Esophagus squamous epithelium (tissue), 5 donors: ENCODE results near the gene ASPDH. TPM values are rescaled to one million over a fixed set of nuclear protein-coding genes. Genes with fewer than 3 reads are reported as not detected.

ENCODE experiments used
- DNase-seq: peaks from one replicate; lab custom pipeline; 2025; lab: John Stamatoyannopoulos, UW
- H3K27ac ChIP-seq, 4 donors: fragments of 200-600 bp; sonication (generic); one replicate each; pipeline ENCODE4 v1.5.1; 2016 to 2019; ENCODE audit warnings: mild to moderate bottlenecking in 1 of 4
- H3K27me3 ChIP-seq, 4 donors: fragments of 200-600 bp; sonication (generic); 1 replicate in 3 of 4; 2 replicates in 1 of 4; pipeline versions ENCODE4 v1.5.1 to v1.6.0; 2017 to 2021; ENCODE audit warnings: antibody characterized with exemption in 1 of 4
- H3K36me3 ChIP-seq, 3 donors: fragments of 200-600 bp; sonication (generic); one replicate each; pipeline ENCODE4 v1.5.1; 2016 to 2019
- H3K4me1 ChIP-seq, 3 donors: fragments of 200-600 bp; sonication (generic); one replicate each; pipeline ENCODE4 v1.5.1; 2017 to 2019
- H3K4me3 ChIP-seq, 4 donors: fragments of 200-600 bp; sonication (generic); 1 replicate in 3 of 4; 2 replicates in 1 of 4; pipeline ENCODE4 v1.5.1; 2016 to 2019; ENCODE audit warnings: mild to moderate bottlenecking in 2 of 4, moderate library complexity in 1 of 4
- H3K9me3 ChIP-seq, 3 donors: fragments of 200-600 bp; sonication (generic); one replicate each; pipeline ENCODE4 v1.5.1; 2016 to 2019
- CTCF ChIP-seq, 6 experiments: fragments of 450-650 bp in 4 of 6; fragments of 200-600 bp in 2 of 6; sonication (generic) in 2 of 6; IDR thresholded peaks; one replicate each; pipeline ENCODE4 v1.5.1; 2016 to 2019; ENCODE audit warnings: antibody characterized with exemption in 6 of 6, mild to moderate bottlenecking in 4 of 6, moderate library complexity in 4 of 6
- POLR2A ChIP-seq, 4 donors: fragments of 450-650 bp; IDR thresholded peaks; one replicate each; pipeline ENCODE4 v1.6.1; 2017; ENCODE audit warnings: antibody characterized with exemption in 4 of 4, mild to moderate bottlenecking in 4 of 4, moderate library complexity in 3 of 4
- WGBS, 2 donors: methylation state at CpG; one replicate each; pipeline ENCODE4 v1.1.5; 2018; 5-methylcytosine and 5-hydroxymethylcytosine counted together
- intact Hi-C: fragments of 100-400 bp; cut with DNase I; formaldehyde crosslinking; loops from one replicate; pipeline ENCODE4 v1.15.0; 2022
- total RNA-seq, 4 donors: library from RNA; depleted of rRNA; stranded (reverse); fragments of >200 nt; gene quantifications; one replicate each; pipeline ENCODE4 v1.1.0, GENCODE V29; 2016
- donor health status: DM: yes; HTN: yes; CAD: no.

The ASPDH gene
- total RNA-seq, 4 donors from 2014 or later, result not detected

GRCh38 chr19:50558039-50558438 lies 44.3 kb upstream of the ASPDH start:
- intact Hi-C loops, result no loop called here
- TF ChIP-seq CTCF (IDR thresholded peaks at IDR 0.05), result no peak
- TF ChIP-seq POLR2A (IDR thresholded peaks at IDR 0.05), result no peak
- no peaks in the 10 kb centered on the region for H3K9me3 ChIP-seq
- H3K4me3 ChIP-seq, result no peak overlapping the region
- no peak overlapping the region for H3K27ac ChIP-seq
- H3K27me3 ChIP-seq, result peaks cover 0 to 99% (median 0%) of the 10 kb centered on the region in 4 donors
- no peak for DNase-seq
- no peaks in the 10 kb centered on the region for H3K36me3 ChIP-seq
- H3K4me1 ChIP-seq, result peaks cover 8 to 20% (median 12%) of the 10 kb centered on the region in 3 donors
- 85 to 96% methylated on average over 4 of the region's 4 CpGs for WGBS, 2 donors

DNA sequence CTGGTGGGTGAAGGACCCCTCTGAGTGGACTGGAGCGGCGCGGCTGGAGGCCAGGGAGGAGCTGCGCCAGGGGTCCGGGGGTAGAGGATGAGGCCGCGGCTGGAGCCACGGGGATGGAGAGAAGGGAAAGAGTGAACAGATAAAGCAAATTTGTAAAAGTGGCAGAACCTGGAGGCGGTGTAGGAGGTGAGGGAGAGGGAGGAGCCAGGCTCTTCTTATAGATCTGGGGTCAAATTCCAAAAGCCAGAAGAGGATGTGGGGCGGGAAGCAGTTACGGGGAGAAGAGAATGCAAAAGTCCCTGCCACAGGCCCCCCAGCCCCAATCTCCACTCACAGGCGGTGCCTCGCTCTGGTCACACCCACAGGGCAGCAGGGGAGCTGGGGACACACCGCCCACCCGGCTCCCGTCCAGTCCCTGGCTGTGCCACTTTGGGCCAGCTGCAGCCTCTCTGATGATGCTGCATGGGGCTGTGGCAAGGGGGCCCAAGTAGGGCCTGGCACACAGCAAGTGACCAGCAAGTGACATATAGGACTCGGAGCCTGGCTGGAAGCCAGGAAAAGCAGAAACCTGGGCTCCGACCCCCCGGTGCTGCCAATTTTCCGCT lies 43.4 kb upstream of the ASPDH start:
- Histone ChIP-seq H3K27ac (no peak overlapping the region), H3K4me3 (peak overlapping the region in 2 of 4 donors; percentile 44 to 65), H3K36me3 (no peaks in the 10 kb centered on the region), H3K9me3 (no peaks in the 10 kb centered on the region), H3K4me1 (peaks cover 8 to 21% (median 12%) of the 10 kb centered on the region in 3 donors), H3K27me3 (peaks cover 0 to 99% (median 0%) of the 10 kb centered on the region in 4 donors)
- WGBS, 2 donors, result 14 to 23% methylated on average over 12 to 16 of the region's 20 CpGs
- DNase-seq, result no peak
- TF ChIP-seq CTCF (IDR thresholded peaks at IDR 0.05), result no peak
- TF ChIP-seq POLR2A (IDR thresholded peaks at IDR 0.05), result no peak
- intact Hi-C loops, result no loop called here

GRCh38 chr19:50556282-50557008 lies 42.7 kb upstream of the ASPDH start:
- Histone ChIP-seq H3K27me3 (peaks cover 0 to 99% (median 0%) of the 10 kb centered on the region in 4 donors), H3K27ac (peak overlapping the region in 1 of 4 donors; percentile 12), H3K9me3 (no peaks in the 10 kb centered on the region), H3K36me3 (no peaks in the 10 kb centered on the region), H3K4me1 (peaks cover 8 to 26% (median 12%) of the 10 kb centered on the region in 3 donors), H3K4me3 (peak overlapping the region; percentile 8 to 65 (median 44))
- TF ChIP-seq POLR2A (IDR thresholded peaks at IDR 0.05) (no peak), CTCF (IDR thresholded peaks at IDR 0.05) (peak; percentile 48 to 85 (median 64))
- 0 to 3% methylated on average over 16 to 24 of the region's 39 CpGs for WGBS, 2 donors
- intact Hi-C loops, result no loop called here
- DNase-seq, result no peak

DNA sequence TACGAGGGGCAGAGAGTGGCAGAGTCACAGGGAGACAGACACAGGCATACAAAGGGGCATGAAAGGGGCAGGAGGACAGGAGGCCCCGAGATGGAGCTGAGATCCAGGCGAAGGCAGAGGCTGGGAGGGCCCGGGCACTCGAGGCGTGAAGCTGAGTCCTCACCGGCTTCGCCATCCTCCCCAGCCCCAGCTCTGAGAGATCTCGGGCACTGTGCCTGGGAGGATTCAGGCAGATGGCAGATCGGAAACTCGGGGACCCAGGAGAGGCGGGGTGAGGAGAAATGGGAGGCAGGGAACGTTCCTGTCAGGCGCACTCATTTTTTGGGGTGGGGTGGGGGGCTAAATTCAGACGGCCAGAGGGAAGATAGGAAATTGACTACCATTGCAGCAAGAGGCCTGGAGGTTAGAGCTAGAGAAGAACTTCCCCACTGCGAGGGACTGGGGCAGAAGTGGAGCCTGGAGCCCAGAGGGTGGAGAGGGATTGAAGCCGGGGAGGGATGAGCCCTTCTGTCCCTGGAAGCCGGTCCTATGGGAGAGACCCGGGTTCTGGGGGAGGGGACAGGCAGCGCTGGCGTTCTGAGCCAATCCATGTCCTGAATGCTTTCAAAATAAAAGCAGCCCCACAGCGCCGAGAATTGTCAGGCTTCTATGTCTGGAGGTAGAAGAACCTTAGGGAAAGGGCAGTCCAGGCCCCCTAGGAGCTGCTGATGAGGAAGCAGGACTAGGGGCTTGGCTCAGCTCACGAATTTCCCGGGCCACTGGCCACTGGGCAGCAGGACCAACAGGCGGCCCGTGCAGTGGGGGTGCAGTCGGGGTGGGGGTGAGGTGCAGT lies 42.0 kb upstream of the ASPDH start:
- Histone ChIP-seq H3K27me3 (peaks cover 0 to 99% (median 0%) of the 10 kb centered on the region in 4 donors), H3K9me3 (no peaks in the 10 kb centered on the region), H3K4me1 (peaks cover 12 to 26% (median 12%) of the 10 kb centered on the region in 3 donors), H3K4me3 (peak overlapping the region in 3 of 4 donors; percentile 43 to 65 (median 44)), H3K36me3 (no peaks in the 10 kb centered on the region), H3K27ac (no peak overlapping the region)
- TF ChIP-seq CTCF (IDR thresholded peaks at IDR 0.05) (no peak), POLR2A (IDR thresholded peaks at IDR 0.05) (no peak)
- DNase-seq, result no peak
- WGBS, 2 donors, result 25 to 27% methylated on average over 21 to 24 of the region's 28 CpGs
- intact Hi-C loops, result no loop called here
